Measurements from ENCODE around the gene MBNL2. TPM values are rescaled to one million over a fixed set of nuclear protein-coding genes. Genes with fewer than 3 reads are reported as not detected.

MBNL2 gene
- total RNA-seq, 1 donor from 2014 or later, result 16.9 TPM

- no peak for DNase-seq (ENCODE audit: low read depth, low spot score)
- H3K4me1 Mint-ChIP-seq, result peaks cover 12% of the 10 kb centered on the region
- peak; percentile 24 for TF ChIP-seq CTCF (conservative IDR thresholded peaks at IDR 0.05)
- peaks cover 15% of the 10 kb centered on the region for H3K36me3 Mint-ChIP-seq (ENCODE audit: low read depth)
- no peak overlapping the region for H3K27ac Mint-ChIP-seq (ENCODE audit: unreplicated experiment)
- H3K9me3 Mint-ChIP-seq, result no peaks in the 10 kb centered on the region
- no peak overlapping the region for H3K4me3 Mint-ChIP-seq
- no peaks in the 10 kb centered on the region for H3K27me3 Mint-ChIP-seq (ENCODE audit: low read depth)
Observed at GRCh38 chr13:97366172-97366688, 144.1 kb downstream of the MBNL2 start.

GRCh38 chr13:97367016-97367822 lies 145.1 kb downstream of the MBNL2 start:
- Mint-ChIP-seq H3K27me3 (ENCODE audit: low read depth) (no peaks in the 10 kb centered on the region), H3K4me3 (peak overlapping the region; percentile 9), H3K9me3 (no peaks in the 10 kb centered on the region), H3K27ac (ENCODE audit: unreplicated experiment) (peak overlapping the region; percentile 15), H3K4me1 (peaks cover 12% of the 10 kb centered on the region), H3K36me3 (ENCODE audit: low read depth) (peaks cover 12% of the 10 kb centered on the region)
- no peak for TF ChIP-seq CTCF (conservative IDR thresholded peaks at IDR 0.05)
- DNase-seq (ENCODE audit: low read depth, low spot score), result no peak

GRCh38 chr13:97369261-97369893 lies 147.2 kb downstream of the MBNL2 start:
- H3K9me3 Mint-ChIP-seq, result no peaks in the 10 kb centered on the region
- H3K27ac Mint-ChIP-seq (ENCODE audit: unreplicated experiment), result no peak overlapping the region
- peaks cover 2% of the 10 kb centered on the region for H3K36me3 Mint-ChIP-seq (ENCODE audit: low read depth)
- TF ChIP-seq CTCF (conservative IDR thresholded peaks at IDR 0.05), result no peak
- H3K4me3 Mint-ChIP-seq, result no peak overlapping the region
- H3K4me1 Mint-ChIP-seq, result peaks cover 12% of the 10 kb centered on the region
- DNase-seq (ENCODE audit: low read depth, low spot score), result no peak
- no peaks in the 10 kb centered on the region for H3K27me3 Mint-ChIP-seq (ENCODE audit: low read depth)

- H3K27me3 Mint-ChIP-seq (ENCODE audit: low read depth), result no peaks in the 10 kb centered on the region
Observed at GRCh38 chr13:97371486-97372109, 149.5 kb downstream of the MBNL2 start.

More at GRCh38 chr13:97371486-97372109, 149.5 kb downstream of the MBNL2 start:
- H3K4me3 Mint-ChIP-seq, result no peak overlapping the region
- TF ChIP-seq CTCF (conservative IDR thresholded peaks at IDR 0.05), result no peak
- H3K9me3 Mint-ChIP-seq, result no peaks in the 10 kb centered on the region
- DNase-seq (ENCODE audit: low read depth, low spot score), result no peak
- H3K27ac Mint-ChIP-seq (ENCODE audit: unreplicated experiment), result no peak overlapping the region
- H3K36me3 Mint-ChIP-seq (ENCODE audit: low read depth), result peaks cover 10% of the 10 kb centered on the region
- H3K4me1 Mint-ChIP-seq, result peaks cover 12% of the 10 kb centered on the region

Measured in neural crest cell (in vitro differentiated cells).